Tibial nerve (tissue), 4 donors: ENCODE measurements around the gene SLC27A1.

Experiments
- CTCF ChIP-seq, 5 experiments: fragments of 200-600 bp in 3 of 5; fragments of 450-650 bp in 2 of 5; sonication (generic) in 3 of 5; IDR thresholded peaks; one replicate each; pipeline ENCODE4 v1.5.1; 2016 to 2019; ENCODE audit warnings: antibody characterized with exemption in 5 of 5, mild to moderate bottlenecking in 3 of 5, moderate library complexity in 2 of 5
- EP300 ChIP-seq, 2 donors: sonication (generic); formaldehyde crosslinking; IDR thresholded peaks; one replicate each; pipeline ENCODE4 v1.6.1; 2017; ENCODE audit warnings: antibody characterized with exemption in 2 of 2, mild to moderate bottlenecking in 1 of 2
- POLR2A ChIP-seq, 2 donors: fragments of 450-650 bp; IDR thresholded peaks; one replicate each; pipeline ENCODE4 v1.6.1; 2017; ENCODE audit warnings: antibody characterized with exemption in 2 of 2, mild to moderate bottlenecking in 2 of 2, moderate library complexity in 2 of 2

- no peak for TF ChIP-seq CTCF (IDR thresholded peaks at IDR 0.05)
- no peak for TF ChIP-seq POLR2A (IDR thresholded peaks at IDR 0.05)
- TF ChIP-seq EP300 (IDR thresholded peaks at IDR 0.05) = no peak
Observed at GRCh38 chr19:17532116-17532515, 61.8 kb downstream of the SLC27A1 start.
